Activated CD8-positive, alpha-beta memory T cell treated with anti-CD3 and anti-CD28 coated beads, Interleukin-2, amount 50 U/mL, for 4 hours (primary cell): Measurements from ENCODE around the gene PCDHGB7.
"Not testable (repeated sequence)": the region's sequence is repeated elsewhere in the genome, so short reads cannot be mapped to it uniquely, and the experiment has no call there.

ENCODE experiments used
- DNase-seq: peaks from one replicate; pipeline ENCODE4 v3.0.0-alpha.2; 2020

The PCDHGB7 gene

GRCh38 chr5:141397756-141398551 lies 19.5 kb upstream of the PCDHGB7 start, which contains the start of gene PCDHGB5:
Gene PCDHGB5 (plus strand): TSS chr5:141397947. CDS start chr5:141398128, 181 bp downstream.
- not testable (repeated sequence) for DNase-seq

- DNase-seq, result no peak
Observed at GRCh38 chr5:141398608-141399007, 18.9 kb upstream of the PCDHGB7 start.

- DNase-seq, result no peak
Observed at GRCh38 chr5:141399555-141400258, 17.8 kb upstream of the PCDHGB7 start.

GRCh38 chr5:141402553-141403243 lies 14.8 kb upstream of the PCDHGB7 start, which contains the start of gene PCDHGA9:
Gene PCDHGA9 (plus strand): TSS chr5:141402778. CDS start chr5:141402953, 175 bp downstream.
- DNase-seq, result no peak

- no peak for DNase-seq
Observed at GRCh38 chr5:141403387-141403786, 14.1 kb upstream of the PCDHGB7 start.

GRCh38 chr5:141407790-141408505 lies 9.5 kb upstream of the PCDHGB7 start, which contains the start of gene PCDHGB6:
Gene PCDHGB6 (plus strand): TSS chr5:141408021. CDS start chr5:141408203, 182 bp downstream.
- DNase-seq, result not testable (repeated sequence)

GRCh38 chr5:141409598-141410306 lies 7.7 kb upstream of the PCDHGB7 start:
- DNase-seq, result no peak

GRCh38 chr5:141411575-141411974 lies 5.9 kb upstream of the PCDHGB7 start:
- no peak for DNase-seq

- DNase-seq, result peak; percentile 42
Observed at GRCh38 chr5:141412854-141413539, 4.5 kb upstream of the PCDHGB7 start, which contains the start of gene PCDHGA10. Gene PCDHGA10 (plus strand): TSS chr5:141412987. CDS start chr5:141413176, 189 bp downstream.

GRCh38 chr5:141413540-141414069 lies 3.9 kb upstream of the PCDHGB7 start:
- DNase-seq, result no peak

- DNase-seq, result not testable (repeated sequence)
Observed at GRCh38 chr5:141414548-141415274, 2.8 kb upstream of the PCDHGB7 start.

- DNase-seq, result not testable (repeated sequence)
Observed at GRCh38 chr5:141415275-141415618, 2.2 kb upstream of the PCDHGB7 start.

GRCh38 chr5:141419074-141419880 lies 1.8 kb downstream of the PCDHGB7 start:
- DNase-seq, result no peak

- DNase-seq, result no peak
Observed at GRCh38 chr5:141420855-141421488, 3.5 kb downstream of the PCDHGB7 start, which contains the start of gene PCDHGA11. Gene PCDHGA11 (plus strand): TSS chr5:141421051. CDS start chr5:141421228, 177 bp downstream.

GRCh38 chr5:141421489-141421855 lies 4.0 kb downstream of the PCDHGB7 start:
- DNase-seq, result no peak

- DNase-seq, result no peak
Observed at GRCh38 chr5:141422742-141423291, 5.3 kb downstream of the PCDHGB7 start.

- no peak for DNase-seq
Observed at GRCh38 chr5:141427783-141428426, 10.4 kb downstream of the PCDHGB7 start.
